ENCODE measurements around the gene COX7B2. TPM values are rescaled to one million over a fixed set of nuclear protein-coding genes. Genes with fewer than 3 reads are reported as not detected.

Gene COX7B2
- total RNA-seq, result not detected in 2 replicates

GRCh38 chr4:46909078-46909477 is at the start of gene COX7B2:
COX7B2 (minus strand) TSS chr4:46909245; CDS start chr4:46735192, 174,053 bp downstream.

Other genes starting within 250 kb of the COX7B2 start
- gene GABRA4, start 84.3 kb upstream of the COX7B2 start, total RNA-seq, result not detected in 2 replicates
- gene GABRB1, start 122.3 kb upstream of the COX7B2 start, total RNA-seq, result 0.18 TPM in 1 of 2 replicates, not detected in the other

All from smooth muscle cell of bladder (primary cell).